Measurements from ENCODE around the gene MRS2. TPM values are rescaled to one million over a fixed set of nuclear protein-coding genes. Genes with fewer than 3 reads are reported as not detected.

MRS2 gene
- polyA plus RNA-seq, 1 of the 3 experiments (the other 2 are of a cell fraction) = 9.4 TPM

- DNase-seq = no peak
- Histone ChIP-seq H2AFZ (ENCODE audit: low read depth) (no peak overlapping the region), H3K36me3 (replicated peaks in 1 of 2; ENCODE audit: control insufficient read depth in 1 of 2, insufficient read depth in 2 of 2, low read length in 1 of 2) (no peaks in the 10 kb centered on the region), H3K4me3 (ENCODE audit: low read depth in 2 of 2, low read length in 1 of 2) (no peak overlapping the region), H3K27me3 (ENCODE audit: insufficient read depth) (no peaks in the 10 kb centered on the region), H3K27ac (ENCODE audit: low read depth in 2 of 2, low read length in 1 of 2) (no peak overlapping the region), H3K9ac (no peak overlapping the region), H3K4me2 (no peak overlapping the region), H3K9me3 (no peaks in the 10 kb centered on the region), H3K4me1 (ENCODE audit: control insufficient read depth in 1 of 2, insufficient read depth in 2 of 2, low read depth in 1 of 2, low read length in 1 of 2) (no peaks in the 10 kb centered on the region), H3F3A (replicated peaks; ENCODE audit: insufficient read depth) (no peaks in the 10 kb centered on the region), H3K9me2 (no peaks in the 10 kb centered on the region), H3K79me2 (ENCODE audit: insufficient read depth) (no peaks in the 10 kb centered on the region), H4K20me1 (ENCODE audit: insufficient read depth) (no peaks in the 10 kb centered on the region)
- TF ChIP-seq SIN3A (IDR thresholded peaks at IDR 0.05; ENCODE audit: borderline replicate concordance, low read depth, low read length) (no peak), MXI1 (IDR thresholded peaks at IDR 0.05; ENCODE audit: low read depth, low read length) (no peak), MEF2A (IDR thresholded peaks at IDR 0.05; ENCODE audit: borderline replicate concordance, low read depth) (no peak), CHD2 (IDR thresholded peaks at IDR 0.05; ENCODE audit: low read length, partially characterized antibody) (no peak), RAD21 (IDR thresholded peaks at IDR 0.05; ENCODE audit: low read length) (no peak), NRF1 (IDR thresholded peaks at IDR 0.05; ENCODE audit: low read depth, low read length) (no peak), CTCF (IDR thresholded peaks at IDR 0.05) (no peak), RXRA (IDR thresholded peaks at IDR 0.05; ENCODE audit: borderline replicate concordance, low read depth) (no peak), TEAD4 (IDR thresholded peaks at IDR 0.05; ENCODE audit: borderline replicate concordance, insufficient read depth) (no peak), GABPA (IDR thresholded peaks at IDR 0.05; ENCODE audit: low read depth) (no peak), ZBTB33 (IDR thresholded peaks at IDR 0.05; ENCODE audit: borderline replicate concordance, low read depth) (no peak), MAX (IDR thresholded peaks at IDR 0.05; ENCODE audit: low read depth) (no peak), REST (IDR thresholded peaks at IDR 0.05; ENCODE audit: low read depth, low read length) (no peak), FOSL2 (IDR thresholded peaks at IDR 0.05; ENCODE audit: borderline replicate concordance, low read depth) (no peak), FOXM1 (IDR thresholded peaks at IDR 0.05; ENCODE audit: low read depth) (no peak), SMC3 (IDR thresholded peaks at IDR 0.05; ENCODE audit: low read depth, low read length) (no peak), IRF3 (IDR thresholded peaks at IDR 0.05; ENCODE audit: low read depth, low read length) (no peak), ELF1 (IDR thresholded peaks at IDR 0.05) (no peak), RFX5 (IDR thresholded peaks at IDR 0.05; ENCODE audit: low read length) (no peak)
- WGBS (ENCODE audit: low lambda C conversion rate) = 67% methylated on average over 4 of the region's 4 CpGs
- CTCF ChIA-PET = interaction anchor here (0.6 kb wide), 1 partner anchor 179 kb away, joined by 3 read pairs; no protein-coding TSS in a partner anchor
- POLR2A ChIA-PET = no interaction called here
These were observed 55.4 kb downstream of the MRS2 start for GRCh38 chr6:24458134-24458533.

All from SK-N-SH (cell line).